IPS-NIHi7 (cell line): ENCODE measurements around the gene TBP.
A peak's percentile ranks its signal among the peaks of the same experiment; 100 is the strongest.

Experiments used
- DNase-seq: peaks from one replicate; pipeline ENCODE4 v3.0.0; 2012; ENCODE audit warnings: mixed read lengths; ENCODE audit errors: extremely low spot score

Gene TBP

DNA sequence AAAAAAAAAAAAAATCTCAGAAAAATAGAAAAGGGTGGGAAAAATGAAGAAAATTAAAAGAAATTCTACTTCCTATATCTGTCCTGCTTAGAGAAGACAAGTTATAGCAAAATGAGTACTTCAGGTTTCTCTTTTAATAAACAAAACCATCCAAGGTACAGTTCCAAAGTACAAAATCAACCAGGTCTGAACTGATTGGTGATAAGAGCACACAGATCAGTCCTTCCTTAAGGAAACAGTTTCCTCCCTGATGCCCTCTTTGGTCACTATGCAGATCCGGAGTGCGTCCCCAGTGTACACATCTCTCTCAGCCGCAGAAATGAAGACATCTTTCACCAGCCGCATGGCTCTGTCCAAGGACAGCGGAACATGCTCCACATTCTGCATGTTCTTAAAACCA lies 19.2 kb upstream of the TBP start:
- DNase-seq, result no peak

DNA sequence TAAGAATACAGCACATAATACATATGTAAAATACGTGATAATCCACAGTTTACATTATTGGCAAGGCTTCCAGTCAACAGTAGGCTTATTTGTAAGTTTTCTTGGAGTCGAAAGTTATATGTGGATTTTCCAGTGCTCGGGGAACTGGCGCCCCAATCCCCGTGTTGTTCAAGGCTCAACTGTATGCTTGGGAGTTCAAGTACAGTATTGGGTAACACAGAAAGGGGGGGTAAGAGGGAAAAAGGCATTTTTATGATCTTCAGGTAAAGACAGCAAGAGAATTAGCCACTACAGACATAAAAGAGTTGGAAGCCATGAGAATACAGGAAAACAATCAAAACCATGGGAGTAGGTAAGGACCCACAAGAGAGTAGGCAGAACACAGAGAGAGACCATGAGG lies 17.5 kb upstream of the TBP start:
- DNase-seq, result no peak

- DNase-seq, result no peak
Observed at GRCh38 chr6:170537329-170537728, 16.8 kb upstream of the TBP start.

DNA sequence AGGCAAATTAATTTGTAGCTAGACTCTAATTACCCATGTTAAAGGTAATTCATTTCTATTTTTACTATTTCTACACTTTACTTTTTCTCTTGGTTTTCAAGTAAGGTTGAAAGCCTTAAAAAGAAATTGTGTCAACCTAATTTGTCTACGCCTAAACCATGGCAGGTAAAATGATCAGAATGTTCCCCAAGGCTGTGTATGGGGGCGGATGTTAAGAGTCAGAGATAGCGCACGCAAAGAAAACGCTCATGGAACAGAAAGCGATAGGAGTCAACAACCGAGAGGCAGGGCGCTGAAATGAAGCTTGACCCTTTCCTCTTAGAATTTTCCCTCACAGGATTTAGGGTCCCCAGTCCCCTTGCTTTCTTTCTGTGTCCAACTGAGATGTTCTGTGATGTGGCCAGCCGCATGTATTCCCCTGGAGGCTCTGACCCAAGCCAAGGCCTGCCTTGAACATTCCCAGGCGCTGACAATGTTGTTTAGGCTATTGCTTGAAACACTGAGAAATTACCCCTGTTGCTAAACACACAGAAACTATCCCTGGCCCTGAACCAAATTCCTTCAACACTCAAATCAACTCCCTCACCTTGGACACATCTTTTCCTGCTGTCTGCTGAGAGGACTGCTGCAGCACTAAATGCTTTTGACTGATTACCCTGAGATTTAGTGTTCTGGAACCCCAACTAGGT lies 12.0 kb upstream of the TBP start:
- DNase-seq, result no peak

DNA sequence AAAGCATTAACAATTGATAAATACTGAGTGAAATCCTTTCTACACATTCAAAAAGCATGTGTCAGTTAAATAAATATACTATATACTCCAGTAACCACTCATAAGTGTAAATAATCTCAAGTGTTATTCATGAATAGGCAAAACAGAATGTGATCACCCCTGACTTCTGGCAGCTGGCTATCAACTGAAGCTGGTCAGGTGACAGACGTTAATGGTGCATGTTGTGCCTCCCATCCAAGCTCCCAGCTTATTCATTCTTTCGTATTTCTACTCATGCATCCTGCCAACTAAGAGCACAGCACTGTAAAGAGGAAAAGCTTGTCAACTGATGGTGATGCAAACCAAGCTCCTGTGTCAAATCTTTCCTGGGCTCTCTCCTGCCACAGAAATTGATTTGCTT lies 8.8 kb upstream of the TBP start:
- no peak for DNase-seq

DNA sequence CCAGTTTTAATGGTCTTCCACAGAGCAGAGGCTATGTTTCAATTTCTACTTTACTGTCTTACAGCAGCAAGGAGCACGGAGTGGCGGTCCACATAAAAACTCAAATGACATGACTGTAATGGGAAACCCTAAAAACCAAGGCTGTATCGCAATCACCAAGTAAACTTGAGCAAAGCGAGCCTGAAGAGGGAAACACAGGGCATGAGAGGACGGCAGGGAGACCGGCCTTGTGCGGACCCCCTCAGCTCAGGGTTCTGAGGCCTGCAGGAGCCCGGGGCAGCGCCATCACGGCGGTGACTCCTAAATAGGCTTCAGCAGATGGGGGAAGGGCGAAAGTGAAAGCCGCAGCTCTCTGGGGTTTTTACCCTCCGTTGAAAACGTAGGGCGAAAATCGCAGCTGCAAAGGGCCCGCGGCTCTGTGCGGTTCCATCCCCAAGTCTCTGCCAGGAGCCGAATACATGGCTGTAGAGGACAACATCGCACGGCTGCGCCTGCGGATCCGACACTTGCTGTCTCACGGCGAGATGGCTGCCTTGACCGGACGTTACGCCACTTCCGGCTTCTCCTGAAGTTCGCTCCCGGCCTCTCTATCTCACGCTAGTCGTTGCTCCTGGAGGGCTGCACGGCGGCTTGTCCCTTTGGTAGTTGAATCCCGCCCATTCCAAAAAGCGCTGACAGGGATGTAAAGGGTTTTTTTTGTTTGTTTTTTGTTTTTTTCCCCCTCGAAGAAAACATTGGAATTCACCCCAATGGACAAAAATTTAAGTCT lies 1.2 kb upstream of the TBP start, which contains the start of gene PSMB1:
Gene PSMB1, minus strand, starts transcription at position 543 of the 769 bp plus-strand sequence. Its CDS starts 65 bp downstream, at position 478.
- peak; percentile 86 for DNase-seq

- peak; percentile 24 for DNase-seq
Observed at GRCh38 chr6:170553534-170554012, 596 bp upstream of the TBP start.

GRCh38 chr6:170554796-170555137 lies 598 bp downstream of the TBP start:
- no peak for DNase-seq

DNA sequence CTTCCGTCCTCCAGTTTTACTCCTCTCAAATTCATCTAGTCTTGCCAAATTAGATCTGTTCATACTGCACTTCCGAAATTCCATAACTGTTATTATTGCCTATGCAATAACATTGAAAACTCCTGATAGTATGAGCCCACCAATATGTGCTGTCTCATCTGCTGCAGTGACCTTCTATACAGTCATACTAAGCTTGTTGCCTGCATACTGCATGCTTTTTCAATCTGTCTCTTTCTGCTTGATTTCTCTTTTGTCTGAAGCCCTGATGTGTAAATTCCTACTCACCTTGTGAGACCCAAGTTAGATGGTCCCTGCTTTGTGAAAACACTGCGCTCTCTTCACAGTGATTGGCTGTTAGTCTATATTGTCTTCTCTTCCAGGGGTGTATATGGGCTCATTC lies 1.1 kb downstream of the TBP start:
- DNase-seq, result no peak

DNA sequence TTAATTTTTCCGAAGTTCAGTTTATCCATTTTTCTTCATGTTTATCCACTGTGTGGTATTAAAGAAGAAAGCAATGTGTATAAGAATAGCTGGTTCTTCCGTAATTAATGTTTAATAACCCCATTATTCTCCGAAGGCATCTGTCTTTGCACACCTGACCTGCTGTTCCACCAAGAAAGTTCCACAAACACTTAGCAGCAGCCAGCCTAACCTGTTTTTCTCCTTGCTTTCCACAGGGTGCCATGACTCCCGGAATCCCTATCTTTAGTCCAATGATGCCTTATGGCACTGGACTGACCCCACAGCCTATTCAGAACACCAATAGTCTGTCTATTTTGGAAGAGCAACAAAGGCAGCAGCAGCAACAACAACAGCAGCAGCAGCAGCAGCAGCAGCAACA lies 7.4 kb downstream of the TBP start:
- no peak for DNase-seq

DNA sequence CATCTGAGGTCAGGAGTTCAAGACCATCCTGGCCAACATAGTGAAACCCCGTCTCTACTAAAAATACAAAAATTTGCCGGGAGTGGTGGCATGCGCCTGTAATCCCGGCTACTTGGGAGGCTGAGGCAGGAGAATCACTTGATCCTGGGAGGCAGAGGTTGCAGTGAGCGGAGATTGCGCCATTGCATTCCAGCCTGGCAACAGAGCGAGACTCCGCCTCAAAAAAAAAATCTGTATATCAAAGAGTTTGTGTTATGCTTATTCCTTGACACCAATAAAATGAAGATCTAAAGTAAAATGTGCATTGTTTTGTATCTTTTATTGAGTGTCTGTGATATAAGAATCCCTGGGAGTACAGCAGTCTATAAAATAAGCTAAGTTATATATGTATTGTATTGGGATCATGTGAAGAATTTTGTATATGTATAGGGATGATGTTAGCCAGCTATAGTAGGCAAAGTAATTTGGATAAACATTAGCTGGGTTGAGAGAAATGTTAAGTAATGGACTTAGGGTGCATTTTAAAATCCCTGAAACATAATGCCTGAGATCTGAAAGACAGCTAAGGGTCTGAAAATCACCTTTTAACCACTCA lies 10.9 kb downstream of the TBP start:
- no peak for DNase-seq

DNA sequence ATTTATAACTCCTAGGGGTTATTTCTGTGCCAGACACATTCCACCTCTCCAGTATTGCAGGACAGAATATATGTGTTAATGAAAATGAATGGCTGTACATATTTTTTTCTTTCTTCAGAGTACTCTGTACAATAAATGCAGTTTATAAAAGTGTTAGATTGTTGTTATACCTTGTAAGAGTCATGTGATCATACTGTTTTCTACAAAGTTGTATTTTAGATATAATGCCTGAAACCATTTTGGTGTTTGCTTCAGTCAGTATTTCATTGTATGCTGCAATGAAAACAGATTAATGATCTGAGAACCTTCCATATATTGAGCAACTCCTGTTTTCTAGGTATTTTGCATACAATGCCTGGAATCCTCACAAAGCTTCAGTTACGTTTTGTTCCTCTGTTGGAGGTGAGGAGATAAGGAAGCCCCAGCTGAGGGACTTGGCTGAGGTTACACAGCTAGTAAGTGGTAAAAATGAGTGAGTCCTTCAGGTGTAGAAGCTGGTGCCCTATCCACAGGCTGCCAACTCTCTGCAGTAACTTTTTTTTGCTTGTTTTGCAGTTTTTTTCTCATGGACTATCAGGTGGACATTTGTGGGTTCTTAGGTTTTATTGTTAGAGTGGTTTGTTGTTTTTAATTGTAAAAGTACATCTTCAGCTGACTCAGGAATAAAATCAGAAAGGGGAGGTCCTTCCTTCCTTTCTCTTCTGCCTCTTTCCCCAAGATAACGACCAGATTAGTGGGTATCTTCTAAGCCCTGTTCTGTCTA lies 18.7 kb downstream of the TBP start:
- no peak for DNase-seq

DNA sequence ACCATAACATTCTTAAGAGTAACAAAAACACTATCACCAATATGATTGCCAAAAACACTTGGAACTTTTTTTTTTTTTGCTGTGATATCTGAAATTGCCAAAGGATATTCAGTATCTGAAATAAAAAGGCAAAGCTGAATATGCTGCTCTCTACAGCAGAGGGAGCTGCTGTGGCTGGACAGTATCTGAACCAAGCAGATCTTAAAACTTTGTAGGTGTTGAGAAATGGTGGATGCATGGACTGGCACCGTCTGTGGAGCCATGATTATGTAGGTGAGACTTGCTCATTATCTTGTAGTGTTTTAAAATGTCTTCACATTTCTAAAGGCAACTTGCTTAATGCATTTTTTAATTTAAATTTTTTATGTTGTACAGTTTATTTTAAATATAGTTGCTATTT lies 21.1 kb downstream of the TBP start:
- peak; percentile 24 for DNase-seq

- DNase-seq, result no peak
Observed at GRCh38 chr6:170578909-170579308, 24.7 kb downstream of the TBP start.

GRCh38 chr6:170583756-170584180 lies 29.6 kb downstream of the TBP start:
- no peak for DNase-seq

- peak; percentile 98 for DNase-seq
Observed at GRCh38 chr6:170584181-170584953, 30.2 kb downstream of the TBP start, which contains the start of gene PDCD2. Gene PDCD2 (minus strand): TSS chr6:170584637. CDS start chr6:170584581, 56 bp downstream.

DNA sequence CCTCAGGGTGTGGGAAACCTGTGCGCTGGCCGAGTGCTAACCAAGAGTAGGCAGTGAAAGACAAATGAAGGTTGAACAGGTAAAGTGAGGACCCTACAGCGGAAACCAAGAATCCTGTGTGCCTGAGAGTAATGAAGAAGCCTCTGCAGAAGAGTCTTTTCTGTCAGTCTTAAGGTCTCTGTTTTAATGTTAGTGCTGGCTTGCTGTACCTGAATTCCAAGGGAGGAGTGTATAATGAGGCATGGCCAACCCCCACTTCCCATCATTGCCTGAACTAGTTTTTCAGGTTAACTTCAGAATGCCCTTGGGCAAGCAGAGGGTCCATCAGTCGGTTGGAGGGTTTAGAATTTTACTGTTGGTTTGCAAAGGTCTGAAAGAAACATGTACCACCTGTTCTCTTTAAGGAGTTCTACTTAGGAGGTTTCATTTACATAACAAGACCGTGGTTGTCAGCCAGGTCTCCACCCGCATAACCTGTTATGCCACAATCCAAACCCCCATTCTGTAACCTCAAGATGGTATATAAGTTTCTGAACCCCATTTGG lies 30.9 kb downstream of the TBP start:
- peak; percentile 43 for DNase-seq

- DNase-seq, result no peak
Observed at GRCh38 chr6:170590725-170591124, 36.6 kb downstream of the TBP start.

GRCh38 chr6:170596426-170596825 lies 42.3 kb downstream of the TBP start:
- no peak for DNase-seq

- no peak for DNase-seq
Observed at GRCh38 chr6:170597278-170597677, 43.1 kb downstream of the TBP start.
